Neural cell (in vitro differentiated cells): Measurements from ENCODE around the gene DNAJC16. TPM values are rescaled to one million over a fixed set of nuclear protein-coding genes. Genes with fewer than 3 reads are reported as not detected.

Source experiments
- H2AFZ ChIP-seq: fragments of 200-600, 300-800 bp; sonication (generic), shearing (Covaris generic); 2 replicates; pipeline ENCODE4 v1.6.0; 2014; ENCODE audit warnings: low read depth, mild to moderate bottlenecking, antibody characterized with exemption, low read length, moderate library complexity
- H3F3A ChIP-seq: fragments of 200-600 bp; shearing (Covaris generic); 2 replicates; pipeline ENCODE4 v1.6.1; 2016; ENCODE audit warnings: mild to moderate bottlenecking, moderate library complexity, mixed read lengths, antibody characterized with exemption, low read length; ENCODE audit not compliant: insufficient read depth, poor library complexity, severe bottlenecking
- H3K27ac ChIP-seq: fragments of 200-600, 300-800 bp; sonication (generic), shearing (Covaris generic); 2 replicates; pipeline ENCODE4 v1.5.1; 2014; ENCODE audit warnings: mild to moderate bottlenecking, low read length, moderate library complexity
- H3K27me3 ChIP-seq: fragments of 300-800, 200-600 bp; sonication (generic), shearing (Covaris generic); 2 replicates; pipeline ENCODE4 v1.6.0; 2014; ENCODE audit warnings: mild to moderate bottlenecking, low read depth, low read length, moderate library complexity; ENCODE audit not compliant: insufficient read depth
- H3K36me3 ChIP-seq: fragments of 300-800, 200-600 bp; sonication (generic), shearing (Covaris generic); 2 replicates; pipeline ENCODE4 v1.5.1; 2014; ENCODE audit warnings: mild to moderate bottlenecking, antibody characterized with exemption, low read length, moderate library complexity; ENCODE audit not compliant: insufficient read depth
- H3K4me2 ChIP-seq: fragments of 300-800, 200-600 bp; sonication (generic), shearing (Covaris generic); 2 replicates; pipeline ENCODE4 v1.6.0; 2014; ENCODE audit warnings: mild to moderate bottlenecking, low read length
- H3K4me3 ChIP-seq: fragments of 300-800, 200-600 bp; sonication (generic), shearing (Covaris generic); 2 replicates; pipeline ENCODE4 v1.5.1; 2014; ENCODE audit warnings: mild to moderate bottlenecking, low read length, moderate library complexity
- H3K79me2 ChIP-seq: fragments of 200-600 bp; shearing (Covaris generic); replicated peaks from 2 replicates; pipeline ENCODE4 v1.6.0; 2014; ENCODE audit warnings: mild to moderate bottlenecking, low read length, moderate library complexity; ENCODE audit not compliant: insufficient read depth
- H3K9ac ChIP-seq: fragments of 300-800, 200-600 bp; sonication (generic), shearing (Covaris generic); 2 replicates; pipeline ENCODE4 v1.6.1; 2016; ENCODE audit warnings: mild to moderate bottlenecking, low read length, mixed read lengths
- H3K9me2 ChIP-seq: fragments of 200-600 bp; shearing (Covaris generic); 2 replicates; pipeline ENCODE4 v1.6.1; 2016; ENCODE audit warnings: mild to moderate bottlenecking, low read length, mixed read lengths; ENCODE audit not compliant: insufficient read depth
- H3K9me3 ChIP-seq: fragments of 200-600, 300-800 bp; sonication (generic), shearing (Covaris generic); 2 replicates; pipeline ENCODE4 v1.6.1; 2016; ENCODE audit warnings: mild to moderate bottlenecking, mixed run types, low read length, moderate library complexity, mixed read lengths
- H4K20me1 ChIP-seq: fragments of 200-600 bp; shearing (Covaris generic); 2 replicates; pipeline ENCODE4 v1.6.1; 2016; ENCODE audit warnings: mild to moderate bottlenecking, mixed run types; ENCODE audit not compliant: insufficient read depth
- CTCF ChIP-seq: fragments of 450-650 bp; IDR thresholded peaks from 2 replicates; pipeline ENCODE4 v1.5.1; 2014; ENCODE audit warnings: antibody characterized with exemption, mild to moderate bottlenecking, moderate library complexity; ENCODE audit not compliant: poor library complexity, severe bottlenecking
- EP300 ChIP-seq: fragments of 450-650 bp; conservative IDR thresholded peaks from 2 replicates; pipeline ENCODE4 v1.6.1; 2014; ENCODE audit warnings: antibody characterized with exemption, mild to moderate bottlenecking, moderate library complexity; ENCODE audit not compliant: poor library complexity, severe bottlenecking
- polyA plus RNA-seq: library from polyadenylated mRNA; depleted of rRNA; stranded (reverse); fragments of >200 nt; gene quantifications from 2 replicates; pipeline ENCODE4 v1.2.3, GENCODE V29; 2014
- small RNA-seq, 3 experiments: library from RNA; depleted of rRNA; stranded (forward); fragments of <200 nt; gene quantifications; one replicate each; pipeline ENCODE3, GENCODE V24; 2012

Gene DNAJC16
- polyA plus RNA-seq, 1 donor from 2014 or later = 10.9 TPM

DNA sequence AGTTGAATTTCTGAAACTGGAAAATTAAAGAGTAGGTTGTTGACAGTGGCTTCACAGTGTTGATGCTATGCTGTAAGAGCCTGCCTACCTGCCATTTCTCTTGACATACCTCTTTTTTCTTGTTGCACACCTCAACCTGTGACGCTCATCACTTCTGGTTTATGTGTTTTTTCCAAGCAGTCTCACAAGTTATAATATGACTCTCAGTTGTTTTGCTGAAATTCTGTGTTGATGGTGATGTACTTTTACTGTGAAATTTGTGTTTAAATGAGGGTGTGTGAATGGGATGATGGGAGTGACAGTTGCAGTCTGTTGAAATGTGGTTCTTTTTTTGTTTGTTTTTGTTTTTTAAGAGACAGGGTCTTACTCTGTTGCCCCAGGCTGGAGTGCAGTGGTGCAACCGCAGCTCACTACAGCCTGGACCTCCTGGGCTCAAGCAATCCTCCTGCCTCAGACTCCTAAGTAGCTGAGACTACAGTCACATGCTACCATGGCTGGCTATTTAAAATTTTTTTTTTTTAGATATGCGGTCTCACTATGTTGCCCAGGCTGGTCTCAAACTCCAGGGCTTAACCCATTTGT is 97.6 kb downstream of the DNAJC16 start:
- Histone ChIP-seq H3K79me2 (peaks cover 47% of the 10 kb centered on the region), H3K4me3 (no peak overlapping the region), H3K27ac (no peak overlapping the region), H3F3A (no peaks in the 10 kb centered on the region), H3K36me3 (no peaks in the 10 kb centered on the region), H3K4me2 (no peak overlapping the region), H3K27me3 (no peaks in the 10 kb centered on the region), H4K20me1 (no peaks in the 10 kb centered on the region), H3K9me3 (no peaks in the 10 kb centered on the region), H3K9me2 (no peaks in the 10 kb centered on the region), H2AFZ (no peak overlapping the region), H3K9ac (no peak overlapping the region)
- no peak for TF ChIP-seq CTCF

DNA sequence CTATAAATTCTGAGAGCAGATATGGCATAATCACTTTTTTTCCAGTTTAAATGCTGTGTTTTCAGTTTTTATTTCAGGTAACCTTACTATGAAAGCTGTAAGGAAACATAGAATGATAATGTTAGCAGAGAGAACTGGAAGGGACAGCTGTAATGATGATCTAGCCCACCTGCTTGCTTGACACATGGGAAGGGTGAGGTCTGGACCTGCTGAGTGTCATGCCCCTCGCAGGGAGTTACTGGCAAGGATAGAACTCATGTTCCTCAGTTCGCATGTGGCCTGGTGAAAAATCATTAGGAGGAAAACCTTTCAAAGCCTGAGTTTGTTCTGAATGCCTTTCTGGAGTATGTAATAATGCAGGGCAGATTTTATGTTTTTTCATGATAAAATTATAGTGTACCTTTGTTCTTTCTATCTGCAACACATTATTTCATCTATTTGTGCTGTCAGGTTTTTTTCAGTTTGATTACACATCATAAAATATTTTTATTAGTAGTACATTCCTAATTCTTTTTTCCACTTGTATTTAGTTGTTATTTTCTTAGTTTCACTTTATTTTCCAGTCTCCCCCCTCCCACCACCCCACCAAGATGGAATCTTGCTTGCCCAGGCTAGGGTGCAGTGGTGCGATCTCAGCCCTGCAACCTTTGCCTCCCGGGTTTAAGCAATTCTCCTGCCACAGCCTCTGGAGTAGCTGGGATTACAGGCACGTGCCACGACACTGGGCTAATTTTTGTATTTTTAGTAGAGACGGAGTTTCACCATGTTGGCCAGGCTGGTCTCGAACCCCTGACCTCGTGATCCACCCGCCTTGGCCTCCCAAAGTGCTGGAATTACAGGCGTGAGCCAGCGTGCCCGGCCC is 98.6 kb downstream of the DNAJC16 start:
- Histone ChIP-seq H4K20me1 (no peaks in the 10 kb centered on the region), H2AFZ (no peak overlapping the region), H3K79me2 (peaks cover 39% of the 10 kb centered on the region), H3K9ac (no peak overlapping the region), H3K27ac (no peak overlapping the region), H3K4me3 (no peak overlapping the region), H3K4me2 (no peak overlapping the region), H3K36me3 (no peaks in the 10 kb centered on the region), H3F3A (no peaks in the 10 kb centered on the region), H3K9me2 (no peaks in the 10 kb centered on the region), H3K9me3 (no peaks in the 10 kb centered on the region), H3K27me3 (no peaks in the 10 kb centered on the region)
- TF ChIP-seq EP300 = no peak

Small RNAs within 50 kb of the gene (small RNA-seq; reads per million reads assigned to genes)
- 0 reads per million in 3 experiments for gene CD24P1
- 0 reads per million in 3 experiments for gene RNU7-179P
- 0 to 0.29 (median 0) reads per million in 3 experiments for gene SCARNA21B

Other genes starting within 250 kb of the DNAJC16 start
- gene EFHD2, start 117.0 kb upstream of the DNAJC16 start, polyA plus RNA-seq = 10.3 and 13.8 TPM in 2 replicates
- not detected in 2 replicates for gene CTRC, start 88.4 kb upstream of the DNAJC16 start, polyA plus RNA-seq
- not detected in 2 replicates for gene CELA2A, start 70.1 kb upstream of the DNAJC16 start, polyA plus RNA-seq
- gene CELA2B, start 50.7 kb upstream of the DNAJC16 start, polyA plus RNA-seq = not detected in 2 replicates
- gene CASP9, start 2.6 kb upstream of the DNAJC16 start, polyA plus RNA-seq = 13.4 and 13.7 TPM in 2 replicates
- gene AGMAT, start 58.2 kb downstream of the DNAJC16 start, polyA plus RNA-seq = not detected in 2 replicates
- 3.8 and 4.9 TPM in 2 replicates for gene DDI2, start 90.6 kb downstream of the DNAJC16 start, polyA plus RNA-seq
- gene PLEKHM2, start 157.5 kb downstream of the DNAJC16 start, polyA plus RNA-seq = 39.5 and 40.1 TPM in 2 replicates
- gene SLC25A34, start 209.4 kb downstream of the DNAJC16 start, polyA plus RNA-seq = 5.4 and 5.5 TPM in 2 replicates
- gene TMEM82, start 215.7 kb downstream of the DNAJC16 start, polyA plus RNA-seq = not detected in 2 replicates
- gene FBLIM1, start 231.9 kb downstream of the DNAJC16 start, polyA plus RNA-seq = 24.9 and 25.4 TPM in 2 replicates